Neutrophil (primary cell): ENCODE measurements around the gene GRIN2A.

Experiments used
- H3K27ac ChIP-seq: fragments of 200-600 bp; sonication (generic); 2 replicates; pipeline ENCODE4 v1.5.1; 2016; ENCODE audit warnings: mild to moderate bottlenecking, moderate library complexity
- H3K27me3 ChIP-seq: fragments of 200-600 bp; sonication (generic); 2 replicates; pipeline ENCODE4 v1.6.0; 2016; ENCODE audit warnings: mild to moderate bottlenecking
- H3K36me3 ChIP-seq: fragments of 200-600 bp; sonication (generic); 2 replicates; pipeline ENCODE4 v1.5.1; 2017
- H3K4me1 ChIP-seq, 2 experiments: fragments of 200-600 bp in 1 of 2; sonication (generic) in 1 of 2; 1 replicate in 1 of 2; 2 replicates in 1 of 2; pipeline versions ENCODE4 v1.5.1 to v1.6.1; 2013 to 2016; ENCODE audit warnings: low read depth in 1 of 2, low read length in 1 of 2, mild to moderate bottlenecking in 1 of 2, moderate library complexity in 1 of 2; ENCODE audit not compliant: control insufficient read depth in 1 of 2, insufficient read depth in 1 of 2
- H3K4me3 ChIP-seq, 2 experiments: fragments of 200-600 bp in 1 of 2; sonication (generic) in 1 of 2; 1 replicate in 1 of 2; 2 replicates in 1 of 2; pipeline ENCODE4 v1.5.1; 2013 to 2016; ENCODE audit warnings: low read depth in 1 of 2, low read length in 1 of 2, mild to moderate bottlenecking in 1 of 2, moderate library complexity in 1 of 2
- H3K9me3 ChIP-seq: fragments of 200-600 bp; sonication (generic); 2 replicates; pipeline ENCODE4 v1.5.1; 2016
- CTCF ChIP-seq: fragments of 200-600 bp; sonication (generic); IDR thresholded peaks from 2 replicates; pipeline ENCODE4 v1.5.1; 2016; ENCODE audit warnings: antibody characterized with exemption

The GRIN2A gene

GRCh38 chr16:10022098-10022497 lies 160.1 kb downstream of the GRIN2A start:
- H3K9me3 ChIP-seq: no peaks in the 10 kb centered on the region
- H3K4me3 ChIP-seq: no peak overlapping the region
- H3K4me1 ChIP-seq: no peaks in the 10 kb centered on the region
- H3K27me3 ChIP-seq: no peaks in the 10 kb centered on the region
- H3K27ac ChIP-seq: no peak overlapping the region
- TF ChIP-seq CTCF: no peak
- H3K36me3 ChIP-seq: no peaks in the 10 kb centered on the region

GRCh38 chr16:10020866-10021265 lies 161.4 kb downstream of the GRIN2A start:
- no peak overlapping the region for H3K4me3 ChIP-seq
- H3K27me3 ChIP-seq: no peaks in the 10 kb centered on the region
- TF ChIP-seq CTCF: no peak
- H3K4me1 ChIP-seq: no peaks in the 10 kb centered on the region
- no peaks in the 10 kb centered on the region for H3K36me3 ChIP-seq
- no peaks in the 10 kb centered on the region for H3K9me3 ChIP-seq
- H3K27ac ChIP-seq: no peak overlapping the region

GRCh38 chr16:10016752-10017151 lies 165.5 kb downstream of the GRIN2A start:
- Histone ChIP-seq H3K9me3 (no peaks in the 10 kb centered on the region), H3K27me3 (no peaks in the 10 kb centered on the region), H3K27ac (no peak overlapping the region), H3K36me3 (no peaks in the 10 kb centered on the region), H3K4me3 (no peak overlapping the region), H3K4me1 (no peaks in the 10 kb centered on the region)
- no peak for TF ChIP-seq CTCF

- no peaks in the 10 kb centered on the region for H3K4me1 ChIP-seq
- no peak overlapping the region for H3K27ac ChIP-seq
- no peaks in the 10 kb centered on the region for H3K9me3 ChIP-seq
- no peaks in the 10 kb centered on the region for H3K27me3 ChIP-seq
- no peak for TF ChIP-seq CTCF
- H3K4me3 ChIP-seq: no peak overlapping the region
- H3K36me3 ChIP-seq: no peaks in the 10 kb centered on the region
Observed at GRCh38 chr16:10015397-10015796, 166.8 kb downstream of the GRIN2A start.

GRCh38 chr16:10013774-10014173 lies 168.5 kb downstream of the GRIN2A start:
- no peaks in the 10 kb centered on the region for H3K9me3 ChIP-seq
- H3K36me3 ChIP-seq: no peaks in the 10 kb centered on the region
- H3K27me3 ChIP-seq: no peaks in the 10 kb centered on the region
- TF ChIP-seq CTCF: no peak
- H3K4me1 ChIP-seq: no peaks in the 10 kb centered on the region
- no peak overlapping the region for H3K4me3 ChIP-seq
- H3K27ac ChIP-seq: no peak overlapping the region

GRCh38 chr16:10013364-10013763 lies 168.9 kb downstream of the GRIN2A start:
- H3K36me3 ChIP-seq: no peaks in the 10 kb centered on the region
- no peak overlapping the region for H3K27ac ChIP-seq
- H3K9me3 ChIP-seq: no peaks in the 10 kb centered on the region
- no peak for TF ChIP-seq CTCF
- no peak overlapping the region for H3K4me3 ChIP-seq
- no peaks in the 10 kb centered on the region for H3K27me3 ChIP-seq
- H3K4me1 ChIP-seq: no peaks in the 10 kb centered on the region
